ENCODE results near the gene SPATA31A1. TPM values are rescaled to one million over a fixed set of nuclear protein-coding genes. Genes with fewer than 3 reads are reported as not detected.

The SPATA31A1 gene
- not detected in 2 replicates for total RNA-seq

DNA sequence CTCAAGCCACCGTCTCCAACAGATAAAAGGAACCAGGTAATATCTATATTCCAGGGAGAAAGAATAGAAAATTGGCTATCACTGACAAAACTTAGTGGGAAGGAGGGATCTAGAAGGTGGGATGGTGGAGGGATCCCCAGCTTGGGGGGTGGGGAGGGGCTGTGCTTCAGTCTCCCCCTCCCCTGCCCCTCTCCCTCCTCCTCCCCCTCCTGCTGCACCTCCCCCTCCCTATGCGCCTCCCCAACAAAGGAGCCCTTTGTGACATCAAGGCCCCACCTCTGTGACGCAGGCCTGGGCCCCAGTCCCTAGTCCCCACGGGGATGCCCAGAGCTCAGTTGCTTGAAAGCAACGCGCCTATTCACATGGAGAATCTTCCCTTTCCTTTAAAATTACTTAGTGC, at the start of gene SPATA31A1:
Gene SPATA31A1, plus strand, starts transcription at position 301 of the 400 bp plus-strand sequence. Its CDS starts 62 bp downstream, at position 363.

Other genes starting within 250 kb of the SPATA31A1 start
- 2.5 and 8.7 TPM in 2 replicates for gene CNTNAP3, start 67.5 kb upstream of the SPATA31A1 start, total RNA-seq